Stimulated activated CD8-positive, alpha-beta memory T cell treated with anti-CD3 and anti-CD28 coated beads, Interleukin-2, amount 100 ng/mL, for 48 hours (primary cell): ENCODE results near the gene C11orf87.

ENCODE experiments used
- DNase-seq, 2 donors: peaks; one replicate each; pipeline ENCODE4 v3.0.0-alpha.2; 2020; ENCODE audit warnings: low read depth in 2 of 2

Gene C11orf87

DNA sequence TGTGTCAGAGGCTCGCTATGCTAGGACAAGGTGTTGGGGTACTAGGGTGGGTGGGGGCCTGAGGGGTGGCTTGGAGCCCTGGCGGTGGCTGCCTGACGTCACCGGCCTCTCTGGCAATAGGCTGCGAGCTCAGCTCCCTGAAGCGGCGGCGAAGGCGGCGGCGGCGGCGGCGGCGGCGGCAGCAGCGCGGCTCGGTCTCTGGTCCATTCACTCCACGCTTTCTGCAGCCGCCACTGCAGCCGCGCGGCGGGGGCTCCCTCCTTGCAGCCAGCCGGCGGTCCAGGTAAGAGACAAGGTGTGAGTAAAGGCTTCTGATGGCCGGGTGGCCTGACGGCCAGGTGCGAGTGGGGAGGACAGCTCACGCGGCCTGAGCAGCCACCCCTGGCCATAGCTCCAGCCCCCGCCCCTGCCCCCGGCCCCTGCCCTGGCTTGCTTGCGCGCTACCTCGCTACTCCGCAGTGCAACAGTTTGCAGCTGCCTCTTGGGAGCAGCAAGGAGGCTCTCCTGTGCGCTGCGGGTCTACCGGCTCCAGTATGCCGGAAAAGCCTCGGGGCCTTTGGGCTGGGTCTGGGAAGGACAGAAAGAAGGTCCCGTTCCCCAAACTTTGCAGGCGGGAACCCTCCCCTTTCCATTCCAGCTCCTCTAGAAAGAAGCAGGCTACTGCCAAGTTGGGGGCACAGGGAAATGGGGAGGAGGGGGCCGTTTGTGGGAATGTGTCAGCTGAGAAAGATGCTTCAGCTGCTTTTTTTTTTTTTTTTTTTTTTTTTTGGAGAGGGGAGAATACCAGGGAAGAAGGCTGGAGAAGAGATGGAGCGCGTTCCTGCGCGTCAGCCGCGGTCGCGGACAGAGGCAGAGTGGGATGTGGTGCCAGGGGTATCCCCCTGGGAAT lies at the start of gene C11orf87:
C11orf87 (plus strand) TSS at position 210 of the 889 bp plus-strand sequence. CDS start 1,444 bp downstream, outside the sequence.
- DNase-seq = no peak

DNA sequence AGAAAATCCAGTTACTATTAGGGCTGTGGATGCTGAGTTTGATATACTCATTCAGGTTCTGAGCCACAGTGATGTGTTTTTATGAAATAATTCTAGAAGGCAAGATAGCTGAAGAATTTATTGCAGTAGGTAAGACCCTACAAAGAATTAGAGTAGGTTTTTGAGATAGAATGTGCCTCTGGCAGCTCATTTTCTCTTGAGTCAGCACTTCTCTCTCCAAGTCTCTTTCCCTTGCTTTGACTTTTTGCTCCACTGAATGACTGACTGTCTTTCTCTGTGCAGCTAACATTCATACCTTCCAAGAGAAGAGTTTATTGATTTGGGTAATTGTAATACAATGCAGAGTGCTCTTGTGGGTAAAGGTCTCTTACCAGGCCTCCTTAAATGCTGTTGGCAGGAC lies 48.0 kb upstream of the C11orf87 start:
- DNase-seq = no peak

DNA sequence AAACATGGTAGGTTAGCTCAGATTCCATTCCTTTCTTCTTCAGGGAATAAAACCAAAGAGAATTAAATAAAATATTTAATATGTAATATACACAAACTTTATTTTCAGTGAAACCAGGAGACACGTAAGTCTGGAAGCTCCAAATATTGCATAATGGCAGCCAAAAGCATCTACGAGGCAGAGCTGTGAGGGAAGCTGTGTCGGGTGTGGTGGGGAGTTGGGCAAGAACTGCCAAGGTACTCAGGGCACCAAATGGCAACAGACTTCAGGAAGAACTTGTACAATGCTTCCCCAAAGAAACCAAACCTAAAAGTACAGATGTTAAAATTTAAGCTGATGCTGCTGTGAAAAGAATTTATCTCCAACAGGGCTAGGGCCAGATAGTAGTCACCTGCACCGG lies 47.5 kb upstream of the C11orf87 start:
- DNase-seq = no peak

DNA sequence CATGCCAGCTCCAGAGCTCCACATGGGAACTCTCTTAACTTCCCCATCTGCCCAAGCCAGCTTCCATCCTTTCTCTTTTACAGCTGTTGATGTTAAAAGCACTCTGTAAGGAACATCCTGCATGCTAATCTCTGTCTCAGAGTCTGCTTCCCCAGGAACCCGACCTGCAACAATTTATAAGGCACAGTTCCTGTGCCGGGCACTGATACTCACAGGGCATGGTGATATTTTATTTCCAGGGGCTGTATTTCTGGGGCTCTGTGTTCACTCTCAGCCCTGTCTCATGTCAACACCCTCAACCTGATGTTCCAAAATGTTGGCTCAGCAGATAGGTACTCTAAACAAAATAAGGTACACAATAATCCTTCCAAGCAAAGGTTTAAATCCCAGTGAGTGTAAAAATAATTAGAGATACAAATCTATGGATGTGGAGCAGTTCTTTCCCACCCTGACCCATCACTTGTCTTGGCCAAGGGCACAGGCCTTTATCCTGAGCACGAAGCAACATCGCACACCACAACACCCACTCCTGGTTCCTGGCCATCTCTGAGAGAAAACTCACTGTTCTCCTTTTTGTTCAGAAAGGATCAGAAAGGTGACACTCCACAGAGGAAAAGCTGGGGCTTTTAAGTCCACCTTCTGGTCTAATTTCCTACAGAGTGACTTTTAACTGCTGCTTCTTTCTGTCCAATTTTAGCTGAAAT lies 44.8 kb upstream of the C11orf87 start:
- no peak for DNase-seq

DNA sequence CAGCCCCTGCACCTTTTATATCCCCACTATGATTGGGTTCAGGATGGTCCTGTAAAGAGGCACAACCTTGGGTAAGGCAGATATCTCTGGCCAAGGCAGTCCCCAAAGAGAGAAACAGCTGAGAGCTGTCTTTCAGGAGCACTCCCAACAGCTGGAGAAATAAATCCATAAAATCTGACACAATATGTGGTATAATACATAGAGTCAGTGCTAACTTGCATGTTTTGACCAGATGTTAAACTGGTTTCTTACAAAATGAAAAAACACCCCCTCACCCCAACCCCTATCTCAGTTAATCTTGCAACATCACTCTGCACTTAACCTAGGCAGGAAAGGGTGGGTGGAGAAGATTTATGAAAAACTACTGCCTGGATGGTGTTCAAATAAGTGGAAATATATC lies 44.0 kb upstream of the C11orf87 start:
- no peak for DNase-seq

DNA sequence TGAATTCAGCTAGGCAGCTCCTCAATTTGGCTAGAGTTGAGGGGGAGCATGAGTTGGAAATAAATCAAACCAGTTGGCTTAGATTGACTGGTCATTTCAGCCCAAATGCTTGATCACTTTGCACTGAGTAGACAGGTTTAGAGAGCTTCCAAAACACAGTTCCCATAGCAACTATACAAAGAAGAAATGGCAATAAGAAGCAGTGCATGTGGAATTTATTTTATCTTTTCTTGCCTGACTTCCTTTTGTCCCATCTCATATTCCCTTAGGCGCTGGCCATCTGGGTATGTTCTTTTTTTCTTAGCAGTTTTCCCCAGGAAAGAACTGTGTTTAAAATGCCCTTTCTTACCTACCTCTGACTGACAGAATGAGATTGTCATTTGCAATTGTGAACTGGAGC lies 38.7 kb upstream of the C11orf87 start:
- DNase-seq = no peak

DNA sequence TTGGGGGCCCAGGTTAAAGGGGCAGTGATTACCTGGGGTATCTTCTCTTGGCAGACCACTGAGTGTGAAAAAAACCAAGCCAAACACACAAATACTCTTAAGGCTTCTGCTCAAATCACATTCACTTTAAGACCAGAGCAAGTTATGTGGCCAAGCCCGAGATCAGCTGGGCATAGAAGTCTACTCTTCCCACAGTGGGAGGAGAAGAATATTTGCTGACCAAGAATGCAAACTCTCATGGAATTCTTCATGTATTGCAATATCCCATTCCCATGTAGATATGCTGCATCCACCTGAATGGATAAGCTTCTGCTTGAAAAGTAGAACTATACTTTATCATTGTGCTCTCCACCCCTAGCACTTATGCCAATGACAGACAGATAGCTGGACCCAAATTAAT lies 37.1 kb upstream of the C11orf87 start:
- DNase-seq = no peak

DNA sequence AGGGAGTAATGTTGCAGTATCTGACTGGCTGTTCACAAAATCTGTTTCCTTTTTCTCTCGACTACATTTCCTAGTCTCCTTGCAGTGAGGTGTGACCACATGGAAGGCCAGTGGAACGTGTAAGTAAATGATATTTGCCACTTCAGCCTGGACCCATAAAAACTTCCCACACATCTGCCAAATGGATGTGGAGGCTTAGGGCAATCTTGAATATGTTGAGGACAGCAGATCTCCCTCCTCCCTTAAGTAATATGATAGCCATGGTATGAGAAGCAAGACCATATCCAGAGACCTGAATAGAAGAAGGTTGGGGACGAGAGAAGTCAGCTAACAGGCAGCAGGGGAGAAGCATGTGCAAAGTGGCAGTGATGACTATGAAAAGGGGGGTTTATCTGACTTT lies 33.0 kb upstream of the C11orf87 start:
- no peak for DNase-seq

DNA sequence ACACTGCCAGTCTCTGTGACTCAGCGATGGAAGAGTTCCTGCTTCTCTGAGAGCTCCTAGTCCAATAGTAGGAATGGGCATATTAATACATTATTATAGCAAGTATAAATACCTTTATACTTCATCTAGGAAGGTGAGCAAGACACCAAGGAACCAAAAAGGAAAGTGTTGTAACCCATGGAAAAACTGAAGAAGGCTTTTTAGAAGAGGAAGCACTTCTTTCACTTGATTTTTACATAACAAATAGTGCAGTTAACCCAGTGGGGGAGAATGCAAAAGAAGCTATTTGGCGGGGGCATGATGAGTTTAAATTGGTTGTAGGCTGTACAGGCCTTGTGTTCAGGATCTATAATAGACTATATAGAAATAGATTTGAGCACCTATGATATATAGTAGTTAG lies 31.2 kb upstream of the C11orf87 start:
- no peak for DNase-seq

DNA sequence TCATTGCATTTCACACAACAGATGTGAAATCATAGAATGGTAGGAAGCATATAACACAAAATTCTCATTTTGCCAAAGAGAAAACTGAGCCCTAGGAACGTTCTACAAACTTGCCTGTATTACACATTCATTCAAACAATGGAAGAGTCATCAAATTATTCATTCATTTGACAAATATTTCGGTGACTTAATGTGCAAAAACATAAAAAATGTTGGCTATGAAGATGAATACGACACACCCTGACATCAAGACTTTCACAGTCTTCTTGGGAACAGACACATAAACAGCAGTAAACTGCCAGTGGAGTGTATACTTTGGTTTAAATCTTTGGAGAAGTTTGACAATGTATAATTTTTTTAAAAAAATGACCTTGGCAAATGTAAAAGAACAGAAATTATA lies 20.4 kb upstream of the C11orf87 start:
- DNase-seq = no peak

DNA sequence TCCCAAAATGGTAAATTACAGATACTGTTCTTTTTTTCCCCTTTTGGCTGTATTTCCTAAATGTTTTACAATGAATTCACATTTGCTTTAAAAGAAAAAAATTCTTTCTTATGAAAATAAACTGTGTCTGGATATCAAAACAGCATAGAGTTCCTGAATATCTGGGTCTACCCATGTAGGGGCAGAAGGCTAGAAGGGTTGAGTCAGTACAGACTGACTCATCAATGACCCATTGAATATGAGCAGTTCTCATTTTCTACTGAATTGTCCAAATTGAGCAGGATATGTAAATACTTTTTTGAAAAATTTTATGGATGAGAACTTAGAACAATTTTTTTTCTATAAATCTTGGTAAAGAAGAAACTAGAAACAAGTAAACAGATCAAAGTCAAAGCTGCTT lies 16.3 kb upstream of the C11orf87 start:
- no peak for DNase-seq

DNA sequence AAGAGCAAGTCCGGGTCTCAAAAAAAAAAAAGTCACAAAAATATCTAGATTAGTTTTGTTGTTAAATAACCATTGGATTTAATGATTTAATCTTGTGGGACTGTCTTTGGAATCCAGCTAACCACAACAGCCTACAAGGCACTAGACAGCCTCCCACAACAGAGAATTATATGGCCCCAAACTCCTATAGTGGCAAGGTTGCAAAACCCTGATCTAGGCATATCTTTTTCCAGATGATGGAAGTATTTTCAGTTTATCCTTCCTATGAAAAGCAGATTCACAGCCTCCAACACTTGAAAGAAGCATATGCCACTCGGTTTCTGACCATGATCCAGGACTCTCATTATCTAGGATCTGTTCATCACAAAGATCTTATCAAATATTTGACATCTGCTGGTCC lies 5.4 kb upstream of the C11orf87 start:
- DNase-seq = no peak

DNA sequence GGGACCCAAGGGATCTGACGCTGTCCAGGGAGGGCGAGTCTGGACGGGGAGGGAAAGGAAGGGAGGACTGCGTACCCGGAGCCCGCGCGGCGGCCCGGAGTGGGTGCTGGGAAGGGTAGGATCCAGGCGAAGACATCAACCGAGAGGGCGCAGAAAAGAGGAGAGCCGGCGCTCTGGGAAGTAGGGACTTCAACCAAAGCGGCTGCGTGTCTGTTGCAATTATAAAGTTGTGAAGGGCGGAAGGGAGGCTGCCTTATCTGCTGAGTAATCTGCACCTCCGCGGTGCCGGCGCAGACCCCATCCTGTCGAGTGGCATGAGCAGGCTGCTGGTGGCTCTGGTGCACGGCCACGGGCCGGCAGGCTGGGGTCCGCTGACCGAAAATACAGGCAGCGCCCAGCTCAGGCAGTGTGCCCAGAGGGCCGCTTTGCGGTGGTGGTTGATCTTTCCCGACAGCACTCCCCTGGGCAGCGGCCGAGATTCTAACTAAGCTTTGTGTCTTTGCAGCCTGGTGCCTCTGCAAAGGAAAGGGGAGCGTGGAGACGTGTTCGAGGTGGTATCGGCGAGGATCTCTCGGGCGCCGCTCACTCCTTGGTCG lies 978 bp downstream of the C11orf87 start:
- DNase-seq = no peak

DNA sequence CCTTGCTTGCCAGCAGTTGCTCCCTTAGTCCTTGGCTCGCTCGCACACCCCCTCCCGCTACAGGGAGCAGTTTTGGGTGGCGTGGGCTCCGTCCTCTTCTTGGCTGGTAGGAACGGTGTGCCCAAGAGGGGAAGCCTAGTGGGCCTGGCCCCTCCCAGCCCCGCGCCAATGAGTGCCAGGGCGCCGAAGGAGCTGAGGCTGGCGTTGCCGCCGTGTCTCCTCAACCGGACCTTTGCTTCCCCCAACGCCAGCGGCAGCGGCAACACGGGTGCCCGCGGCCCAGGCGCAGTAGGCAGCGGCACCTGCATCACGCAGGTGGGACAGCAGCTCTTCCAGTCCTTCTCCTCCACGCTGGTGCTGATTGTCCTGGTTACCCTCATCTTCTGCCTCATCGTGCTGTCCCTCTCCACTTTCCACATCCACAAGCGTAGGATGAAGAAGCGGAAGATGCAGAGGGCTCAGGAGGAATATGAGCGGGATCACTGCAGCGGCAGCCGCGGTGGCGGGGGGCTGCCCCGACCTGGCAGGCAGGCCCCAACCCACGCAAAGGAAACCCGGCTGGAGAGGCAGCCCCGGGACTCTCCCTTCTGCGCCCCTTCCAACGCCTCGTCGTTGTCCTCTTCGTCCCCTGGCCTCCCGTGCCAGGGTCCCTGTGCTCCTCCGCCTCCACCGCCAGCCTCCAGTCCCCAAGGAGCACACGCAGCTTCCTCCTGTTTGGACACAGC lies 1.6 kb downstream of the C11orf87 start:
- DNase-seq = no peak

DNA sequence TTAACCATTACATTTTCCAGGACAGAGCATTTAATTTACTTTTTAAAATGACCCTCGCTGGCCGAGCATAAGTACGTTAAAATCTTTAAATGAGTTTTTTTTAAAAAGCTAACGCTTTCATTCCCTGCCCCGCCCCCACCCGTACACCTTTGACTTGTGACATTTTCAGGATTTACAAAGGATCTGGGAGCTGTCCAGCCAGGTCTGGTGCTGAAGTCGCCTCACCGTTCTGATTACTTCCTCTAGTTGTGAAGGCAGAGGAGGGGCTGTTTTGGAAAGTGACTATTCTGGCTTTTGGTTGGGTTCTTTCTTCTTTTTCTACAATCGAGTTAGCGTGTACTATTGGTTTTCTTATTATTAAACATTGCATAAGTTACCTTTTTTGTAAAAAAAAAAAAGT lies 2.9 kb downstream of the C11orf87 start:
- no peak for DNase-seq

DNA sequence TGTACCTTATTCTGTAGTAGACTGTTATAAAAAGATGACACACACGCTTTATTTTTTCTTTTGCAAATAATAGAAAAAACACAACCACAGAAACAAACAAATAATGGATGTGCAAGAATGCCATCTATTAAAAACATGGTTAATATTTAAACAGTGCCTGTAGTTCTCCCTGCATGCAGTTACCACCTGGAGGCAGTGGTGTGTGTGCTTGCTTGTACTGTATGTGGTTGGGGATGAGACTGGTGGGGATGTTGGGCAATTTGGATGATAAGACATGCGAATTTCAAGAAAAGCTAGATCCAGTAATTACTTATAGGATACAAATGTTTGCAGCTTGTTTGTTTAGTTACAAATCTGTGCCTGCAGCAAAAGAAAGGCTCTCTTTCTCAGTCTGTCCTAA lies 3.6 kb downstream of the C11orf87 start:
- no peak for DNase-seq

DNA sequence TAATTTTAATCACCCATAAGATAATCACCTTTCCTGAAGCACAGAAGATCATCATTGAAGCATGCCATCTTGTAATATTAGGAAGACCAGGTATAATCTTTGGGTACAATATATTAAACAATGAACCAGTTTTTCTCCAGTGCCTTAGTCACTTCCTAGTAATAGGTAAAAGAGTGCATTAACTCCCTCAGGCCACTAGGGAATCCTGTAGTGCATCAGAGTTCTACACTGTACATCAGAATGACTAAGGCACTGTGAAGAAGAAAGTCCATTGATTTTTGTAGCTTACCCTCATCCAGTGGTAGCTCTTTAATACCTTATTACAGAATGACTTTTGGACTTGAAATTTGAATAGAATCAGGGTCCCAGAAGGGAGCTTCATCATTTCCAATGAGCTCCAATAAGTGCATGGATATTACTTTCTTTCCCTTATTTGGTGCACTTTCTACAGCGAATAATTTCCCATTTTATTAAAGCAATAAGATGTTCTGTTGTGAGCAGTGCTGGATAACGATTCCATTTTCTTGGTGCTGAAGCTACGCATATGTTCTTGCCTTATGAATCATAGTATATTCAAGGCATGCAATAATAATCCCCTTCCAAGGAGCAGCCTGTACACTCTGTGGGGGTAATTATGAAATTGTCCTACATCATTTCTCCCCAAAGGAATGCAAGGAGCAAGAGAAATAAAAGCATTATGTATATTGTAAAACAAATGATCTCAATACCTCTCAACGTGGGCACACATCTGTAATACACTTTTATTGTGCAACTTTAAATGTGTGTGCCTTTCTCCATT lies 4.7 kb downstream of the C11orf87 start:
- DNase-seq = no peak

DNA sequence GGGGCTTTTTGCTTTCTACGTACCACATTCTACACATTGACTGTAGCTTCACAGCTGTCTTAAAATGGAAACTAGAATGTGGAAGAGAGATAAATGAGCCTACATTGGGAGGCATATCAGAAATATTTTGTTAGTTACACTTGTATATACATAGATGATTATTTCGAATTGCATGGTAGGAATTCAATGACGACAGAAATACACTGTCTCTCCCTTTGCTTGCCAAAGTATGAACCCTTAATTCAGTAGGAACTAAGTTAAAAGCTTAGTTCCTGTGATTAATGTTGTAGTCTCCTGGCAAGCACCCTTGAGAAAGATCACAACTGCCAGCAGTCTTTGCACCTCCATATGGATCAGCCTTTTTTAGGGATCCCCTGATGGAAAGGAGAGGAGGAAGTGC lies 10.1 kb downstream of the C11orf87 start:
- no peak for DNase-seq

DNA sequence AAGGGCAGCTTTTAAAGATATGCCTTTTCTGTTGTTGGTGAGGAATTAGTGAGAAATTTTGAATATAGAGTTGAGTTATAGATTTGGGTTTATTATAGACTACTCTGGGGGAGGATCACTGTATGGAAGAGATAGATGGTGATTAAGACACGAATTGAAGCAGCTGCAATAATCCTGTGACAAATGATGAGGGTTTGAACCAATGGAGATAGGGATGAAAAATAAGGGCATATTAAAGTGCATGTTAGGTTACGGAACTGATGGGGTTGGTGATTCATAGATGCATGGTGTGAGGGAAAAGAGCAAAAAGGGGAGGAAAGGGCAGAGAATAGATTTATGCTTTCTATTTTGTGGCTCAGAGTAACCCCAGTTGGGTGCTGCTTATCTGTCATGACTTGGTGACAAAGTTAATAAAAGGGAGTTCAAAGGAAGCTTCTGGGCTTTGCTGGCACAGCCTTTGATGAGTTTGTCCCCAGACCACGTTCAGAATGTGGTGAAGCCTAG lies 11.8 kb downstream of the C11orf87 start:
- no peak for DNase-seq

DNA sequence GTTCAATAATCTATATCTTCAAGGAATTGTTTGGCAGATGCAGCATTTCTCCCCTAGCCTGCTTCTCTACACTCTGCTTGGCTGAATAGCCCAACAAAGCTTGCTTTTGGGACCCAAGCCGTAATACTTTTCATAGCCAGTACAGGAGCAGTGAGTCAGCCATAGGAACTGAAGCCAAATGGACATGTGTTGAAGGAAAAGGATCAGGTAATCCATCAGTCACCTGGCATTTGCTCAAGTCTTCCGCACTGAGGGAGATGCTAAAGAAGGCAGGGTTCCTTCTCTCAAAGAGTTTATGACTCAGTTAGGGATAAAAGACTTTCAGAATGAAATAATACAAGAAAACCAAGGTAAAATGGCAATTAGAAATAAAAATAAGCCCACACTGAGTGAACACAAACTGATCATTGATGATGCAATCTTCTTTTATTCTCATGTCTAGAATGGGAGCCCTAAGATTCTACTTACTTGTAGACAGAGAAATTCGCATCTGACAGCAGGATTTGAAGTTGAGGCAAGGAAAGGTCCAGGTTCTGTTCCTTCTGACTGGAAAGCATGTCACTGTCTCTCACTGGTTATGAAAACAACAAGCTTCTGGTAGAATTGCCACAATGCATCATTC lies 13.2 kb downstream of the C11orf87 start:
- no peak for DNase-seq

DNA sequence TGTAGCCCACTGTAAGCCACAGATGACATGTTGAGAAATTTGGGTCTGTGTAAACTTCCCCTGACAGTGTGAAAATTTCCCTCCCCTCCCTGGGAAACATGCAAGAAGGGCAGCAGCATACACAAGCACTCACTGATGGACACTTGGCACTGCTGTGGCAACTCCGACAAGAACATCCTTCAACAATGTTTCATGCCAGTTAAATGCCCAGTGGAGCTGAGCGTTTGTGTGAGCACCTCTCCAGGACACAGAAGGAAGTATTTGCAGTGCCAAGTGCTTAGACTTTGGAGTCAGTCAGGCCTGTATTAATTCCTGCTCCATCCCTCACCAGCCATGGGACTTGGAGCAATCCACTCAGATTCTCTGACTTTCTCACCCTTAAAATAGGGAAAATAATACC lies 17.7 kb downstream of the C11orf87 start:
- DNase-seq = no peak
